ENCODE results near the gene EWSR1.

Gene EWSR1

DNA sequence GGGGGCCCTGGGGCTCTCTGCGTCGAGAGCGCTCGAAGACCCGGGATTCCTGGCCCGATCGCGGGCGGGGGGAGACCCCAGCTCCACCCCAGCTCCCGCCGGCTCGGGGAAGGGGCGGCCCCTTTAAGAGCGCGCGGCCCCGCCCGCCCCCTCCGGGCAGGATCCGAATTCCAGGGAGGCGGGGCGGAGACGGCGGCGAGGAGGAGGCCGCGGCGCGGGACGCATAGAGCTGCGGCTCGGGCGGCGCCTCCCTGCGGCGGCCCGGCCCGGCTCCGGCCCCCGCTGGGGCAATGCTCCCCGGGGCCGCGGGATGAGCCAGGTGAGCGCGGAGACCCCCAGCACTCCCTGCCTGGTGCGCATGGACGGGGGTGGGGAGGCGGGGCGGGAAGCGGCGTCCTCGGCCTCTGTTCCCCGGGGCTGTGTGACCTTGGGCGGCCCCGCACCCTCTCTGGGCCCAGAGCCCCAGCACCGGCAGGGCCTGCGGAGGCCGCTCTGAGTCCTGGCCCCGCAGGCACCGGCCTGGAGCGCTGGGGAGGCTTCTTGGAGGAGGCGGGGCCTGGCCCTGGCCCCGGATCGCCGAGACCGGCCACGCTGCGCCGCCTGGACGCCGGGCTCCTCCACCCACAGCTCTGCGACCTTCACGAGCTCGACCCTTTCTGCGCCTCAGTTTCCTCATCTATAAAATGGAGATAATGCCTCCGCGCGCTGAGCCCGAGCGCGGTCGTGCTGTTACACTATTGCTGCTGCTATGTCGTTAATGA lies 38.9 kb downstream of the EWSR1 start:
- no peak for DNase-seq (ENCODE audit: low read depth in 2 of 2)

GRCh38 chr22:29307596-29308147 lies 39.6 kb downstream of the EWSR1 start:
- no peak for DNase-seq (ENCODE audit: low read depth in 2 of 2)

DNA sequence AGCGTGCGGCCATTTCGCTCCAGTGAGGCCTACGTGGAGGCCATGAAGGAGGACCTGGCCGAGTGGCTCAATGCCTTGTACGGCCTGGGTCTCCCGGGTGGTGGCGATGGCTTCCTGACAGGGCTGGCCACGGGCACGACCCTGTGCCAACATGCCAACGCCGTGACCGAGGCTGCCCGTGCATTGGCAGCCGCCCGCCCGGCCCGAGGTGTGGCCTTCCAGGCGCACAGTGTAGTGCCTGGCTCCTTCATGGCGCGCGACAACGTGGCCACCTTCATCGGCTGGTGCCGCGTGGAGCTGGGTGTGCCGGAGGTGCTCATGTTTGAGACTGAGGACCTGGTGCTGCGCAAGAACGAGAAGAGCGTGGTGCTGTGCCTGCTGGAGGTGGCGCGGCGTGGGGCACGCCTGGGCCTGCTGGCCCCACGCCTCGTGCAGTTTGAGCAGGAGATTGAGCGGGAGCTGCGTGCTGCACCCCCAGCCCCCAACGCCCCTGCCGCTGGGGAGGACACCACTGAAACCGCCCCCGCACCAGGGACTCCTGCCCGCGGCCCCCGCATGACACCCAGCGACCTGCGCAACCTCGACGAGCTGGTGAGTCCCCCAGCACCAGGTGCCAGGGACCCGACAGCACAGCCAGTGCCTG lies 40.2 kb downstream of the EWSR1 start:
- no peak for DNase-seq (ENCODE audit: low read depth in 2 of 2)

- no peak for DNase-seq (ENCODE audit: low read depth in 2 of 2)
Observed at GRCh38 chr22:29308791-29309262, 40.8 kb downstream of the EWSR1 start.

- no peak for DNase-seq (ENCODE audit: low read depth in 2 of 2)
Observed at GRCh38 chr22:29309332-29310064, 41.4 kb downstream of the EWSR1 start.

DNA sequence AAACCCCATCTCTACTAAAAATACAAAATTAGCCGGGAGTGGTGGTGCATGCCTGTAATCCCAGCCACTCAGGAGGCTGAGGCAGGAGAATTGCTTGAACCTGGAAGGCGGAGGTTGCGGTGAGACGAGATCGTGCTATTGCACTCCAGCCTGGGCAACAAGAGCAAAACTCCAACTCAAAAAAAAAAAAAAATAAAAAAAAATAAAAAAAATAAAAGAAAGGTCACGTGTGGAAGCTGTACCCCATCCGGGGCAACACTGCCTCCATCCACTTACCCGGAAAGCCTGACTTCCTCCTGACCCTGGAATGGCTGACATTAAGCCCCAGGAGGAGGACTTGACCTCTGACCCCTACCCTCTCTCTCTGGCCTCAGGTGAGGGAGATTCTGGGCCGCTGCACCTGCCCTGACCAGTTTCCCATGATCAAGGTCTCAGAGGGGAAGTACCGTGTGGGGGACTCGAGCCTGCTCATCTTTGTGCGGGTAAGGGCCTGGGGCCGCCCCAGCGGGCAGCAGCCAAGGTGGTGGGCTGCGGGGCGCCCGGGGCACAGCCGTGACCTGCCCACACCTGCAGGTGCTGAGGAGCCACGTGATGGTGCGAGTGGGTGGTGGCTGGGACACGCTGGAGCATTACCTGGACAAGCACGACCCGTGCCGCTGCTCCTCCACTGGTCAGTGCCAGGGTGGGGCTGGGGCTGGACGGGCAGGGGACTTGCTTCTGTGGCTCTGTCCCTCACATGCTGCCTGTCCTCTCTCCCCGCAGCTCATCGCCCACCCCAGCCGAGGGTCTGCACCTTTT lies 42.2 kb downstream of the EWSR1 start:
- DNase-seq (ENCODE audit: low read depth in 2 of 2) = no peak

DNA sequence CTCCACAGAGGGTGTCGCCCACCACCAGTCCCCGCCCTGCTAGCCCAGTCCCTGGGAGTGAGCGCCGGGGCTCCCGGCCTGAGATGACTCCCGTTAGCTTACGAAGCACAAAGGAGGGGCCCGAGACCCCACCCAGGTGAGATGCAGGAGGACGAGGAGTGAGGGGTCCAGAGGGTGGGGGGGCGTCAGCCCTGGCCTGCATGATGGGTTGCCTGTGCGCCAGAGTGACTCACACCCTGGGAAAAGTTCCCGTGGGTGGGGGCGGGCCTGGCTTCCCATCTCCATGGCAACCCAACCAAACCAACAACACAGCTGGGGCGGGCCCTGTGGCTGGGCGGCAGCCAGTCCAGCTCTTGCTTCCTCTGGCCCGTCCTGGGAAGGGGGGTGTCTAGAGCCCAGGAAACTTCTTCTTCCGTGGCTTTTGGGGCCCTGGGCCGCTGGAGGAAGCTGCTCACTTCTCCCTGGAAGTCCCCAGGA lies 42.8 kb downstream of the EWSR1 start:
- peak; percentile 48 to 49 for DNase-seq (ENCODE audit: low read depth in 2 of 2)

DNA sequence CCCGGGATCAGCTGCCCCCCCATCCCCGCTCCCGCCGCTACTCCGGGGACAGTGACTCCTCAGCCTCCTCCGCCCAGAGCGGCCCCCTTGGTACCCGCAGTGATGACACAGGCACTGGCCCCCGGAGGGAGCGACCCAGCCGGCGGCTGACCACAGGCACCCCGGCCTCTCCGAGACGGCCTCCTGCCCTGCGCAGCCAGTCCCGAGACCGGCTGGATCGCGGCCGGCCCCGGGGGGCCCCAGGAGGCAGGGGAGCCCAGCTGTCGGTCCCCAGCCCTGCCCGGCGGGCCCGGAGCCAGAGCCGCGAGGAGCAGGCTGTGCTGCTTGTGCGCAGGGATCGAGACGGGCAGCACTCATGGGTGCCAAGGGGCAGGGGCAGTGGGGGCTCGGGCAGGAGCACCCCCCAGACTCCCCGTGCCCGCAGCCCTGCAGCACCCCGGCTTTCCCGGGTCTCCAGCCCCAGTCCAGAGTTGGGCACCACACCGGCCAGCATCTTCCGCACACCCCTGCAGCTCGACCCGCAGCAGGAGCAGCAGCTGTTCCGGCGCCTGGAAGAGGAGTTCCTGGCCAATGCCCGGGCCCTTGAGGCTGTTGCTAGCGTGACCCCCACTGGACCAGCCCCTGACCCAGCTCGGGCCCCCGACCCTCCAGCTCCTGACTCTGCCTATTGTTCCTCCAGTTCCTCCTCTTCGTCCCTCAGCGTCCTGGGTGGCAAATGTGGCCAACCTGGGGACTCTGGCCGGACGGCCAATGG lies 43.6 kb downstream of the EWSR1 start:
- DNase-seq (ENCODE audit: low read depth in 2 of 2) = no peak

- DNase-seq (ENCODE audit: low read depth in 2 of 2) = no peak
Observed at GRCh38 chr22:29312218-29313125, 44.4 kb downstream of the EWSR1 start.

GRCh38 chr22:29313126-29313575 lies 45.1 kb downstream of the EWSR1 start:
- no peak for DNase-seq (ENCODE audit: low read depth in 2 of 2)

- no peak for DNase-seq (ENCODE audit: low read depth in 2 of 2)
Observed at GRCh38 chr22:29313576-29314466, 45.8 kb downstream of the EWSR1 start.

DNA sequence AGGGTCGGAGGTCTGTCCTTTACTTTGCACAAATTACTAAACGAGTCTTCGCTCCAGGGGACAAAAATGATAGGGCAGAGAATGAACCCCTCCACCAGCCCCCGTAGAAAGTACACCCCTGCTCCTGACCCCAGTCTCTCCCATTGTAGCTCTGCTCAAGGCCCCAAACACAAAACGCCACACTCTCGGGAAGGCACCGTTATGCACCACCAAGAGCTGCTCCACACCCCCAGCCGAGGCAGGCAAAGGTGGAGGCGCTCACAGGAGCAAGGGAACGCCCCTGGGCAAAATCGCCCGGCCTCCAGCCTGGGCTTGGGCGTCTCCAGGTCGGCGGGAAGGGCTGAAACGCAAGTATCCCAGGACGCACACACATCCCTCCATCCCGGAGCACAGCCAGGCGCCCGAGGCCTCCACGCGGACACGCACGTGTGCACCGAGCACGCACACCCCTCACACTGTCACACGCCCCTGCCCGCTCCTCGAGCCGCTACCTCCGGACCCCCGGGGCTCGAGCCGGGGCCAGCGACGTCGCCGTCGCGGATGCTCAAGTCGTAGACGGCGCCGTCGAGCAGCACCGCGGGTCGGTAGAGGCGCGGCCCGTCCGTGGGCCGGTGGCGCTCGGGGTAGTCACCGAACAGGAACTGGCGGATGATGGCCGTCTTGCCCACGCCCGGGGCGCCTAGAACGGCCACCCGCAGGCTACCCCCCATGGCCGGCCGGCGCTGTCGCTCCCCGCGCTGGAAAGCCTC lies 46.6 kb downstream of the EWSR1 start:
- DNase-seq (ENCODE audit: low read depth in 2 of 2) = no peak

DNA sequence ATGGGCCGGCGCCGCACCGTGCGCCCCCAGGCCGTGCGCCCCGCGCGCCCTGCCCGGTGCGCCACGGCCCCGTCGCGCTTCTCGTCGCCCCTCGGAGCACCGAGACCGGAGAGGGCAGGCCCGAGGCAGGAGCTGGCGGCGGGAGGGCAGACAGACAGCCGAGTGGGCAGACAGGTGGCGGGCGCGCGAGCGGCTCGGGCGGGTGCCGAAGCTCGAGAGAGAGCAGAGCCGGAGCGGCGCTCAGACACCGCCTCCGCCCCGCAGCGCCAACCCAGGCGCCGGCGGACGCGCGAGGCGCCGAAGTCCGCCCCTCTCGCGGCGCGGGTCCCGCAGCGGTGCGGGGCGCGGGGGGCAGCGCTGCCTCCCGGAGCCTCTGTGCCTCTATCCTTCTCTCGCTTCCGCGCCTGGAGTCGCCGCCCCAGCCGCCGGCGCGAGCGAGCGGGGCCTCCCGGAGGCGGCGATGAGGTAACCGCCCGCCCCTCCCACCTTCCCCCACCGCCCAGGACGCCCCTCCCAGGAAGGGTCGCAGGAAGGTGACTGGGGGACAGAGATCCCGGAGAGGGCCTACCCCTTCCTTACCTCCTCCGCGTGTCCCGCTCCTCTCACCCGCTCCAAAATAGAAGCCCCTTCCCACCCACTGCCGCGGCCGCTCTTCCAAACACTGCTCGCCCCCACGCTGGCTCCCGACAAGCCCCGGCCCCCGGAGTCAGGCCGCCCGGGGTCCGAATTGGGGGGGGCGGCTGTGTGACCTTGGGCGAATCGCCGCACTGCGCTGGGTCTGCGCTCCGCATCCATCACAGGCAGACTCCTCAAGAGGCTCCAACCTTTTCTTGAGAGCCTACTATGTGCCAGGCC lies 47.4 kb downstream of the EWSR1 start, which contains the start of gene RASL10A:
RASL10A (minus strand) TSS at position 412 of the 855 bp plus-strand sequence. CDS start 451 bp downstream, outside the sequence.
- DNase-seq (ENCODE audit: low read depth in 2 of 2) = no peak

- DNase-seq (ENCODE audit: low read depth in 2 of 2) = no peak
Observed at GRCh38 chr22:29316141-29316828, 48.2 kb downstream of the EWSR1 start.

GRCh38 chr22:29317827-29318454 lies 49.9 kb downstream of the EWSR1 start:
- no peak for DNase-seq (ENCODE audit: low read depth in 2 of 2)
